Cardiac muscle cell (in vitro differentiated cells and primary cell): ENCODE results near the gene CLIC5. TPM values are rescaled to one million over a fixed set of nuclear protein-coding genes. Genes with fewer than 3 reads are reported as not detected.

ENCODE experiments used
- DNase-seq, 2 donors: peaks; one replicate each; pipeline versions ENCODE4 v3.0.0 to v3.0.0-alpha.2; 2010 to 2017; ENCODE audit warnings: low read depth in 1 of 2, low spot score in 1 of 2
- H3K27ac ChIP-seq: fragments of 200-600 bp; sonication (generic); 2 replicates; pipeline ENCODE4 v1.5.1; 2016
- H3K27me3 ChIP-seq: fragments of 200-600 bp; sonication (generic); 2 replicates; pipeline ENCODE4 v1.6.0; 2016; ENCODE audit warnings: control low read depth
- H3K36me3 ChIP-seq: fragments of 200-600 bp; sonication (generic); 2 replicates; pipeline ENCODE4 v1.5.1; 2016; ENCODE audit warnings: control low read depth
- H3K4me1 ChIP-seq: fragments of 200-600 bp; sonication (generic); 2 replicates; pipeline ENCODE4 v1.8.1; 2017; ENCODE audit warnings: low read depth, mild to moderate bottlenecking, mixed run types
- H3K4me3 ChIP-seq: fragments of 200-600 bp; sonication (generic); 2 replicates; pipeline ENCODE4 v1.5.1; 2016; ENCODE audit warnings: mild to moderate bottlenecking
- H3K9me3 ChIP-seq: fragments of 200-600 bp; sonication (generic); 2 replicates; pipeline ENCODE4 v1.5.1; 2017; ENCODE audit warnings: low read depth, mild to moderate bottlenecking, control low read depth
- CTCF ChIP-seq: IDR thresholded peaks from 2 replicates; pipeline ENCODE4 v1.5.1; 2012; ENCODE audit warnings: low read depth, mild to moderate bottlenecking, low read length
- polyA plus RNA-seq: library from polyadenylated mRNA; unstranded; fragments of >200 nt; fragmentation: Nextera tagmentation; extraction: Ambion mirVana; gene quantifications from 2 replicates; pipeline ENCODE4 v1.2.1, GENCODE V29; 2016
- total RNA-seq: library from RNA; depleted of rRNA; stranded (reverse); fragments of >200 nt; gene quantifications from 2 replicates; pipeline ENCODE4 v1.2.3, GENCODE V29; 2016

Gene CLIC5
- total and polyA plus RNA-seq, 2 experiments from 2014 or later, result 10.5 to 24.5 TPM

GRCh38 chr6:45902984-45903383 is 112.7 kb downstream of the CLIC5 start:
- DNase-seq, result no peak
- no peak for TF ChIP-seq CTCF

GRCh38 chr6:45901767-45902650 is 113.7 kb downstream of the CLIC5 start:
- no peak overlapping the region for H3K4me3 ChIP-seq
- H3K27ac ChIP-seq, result no peak overlapping the region
- H3K9me3 ChIP-seq, result no peaks in the 10 kb centered on the region
- H3K4me1 ChIP-seq, result peaks cover 7% of the 10 kb centered on the region
- no peaks in the 10 kb centered on the region for H3K27me3 ChIP-seq
- no peaks in the 10 kb centered on the region for H3K36me3 ChIP-seq
- no peak for TF ChIP-seq CTCF
- DNase-seq, result no peak

More at GRCh38 chr6:45902984-45903383, 112.7 kb downstream of the CLIC5 start:
- Histone ChIP-seq H3K4me1 (peaks cover 7% of the 10 kb centered on the region), H3K36me3 (no peaks in the 10 kb centered on the region), H3K27ac (no peak overlapping the region), H3K9me3 (no peaks in the 10 kb centered on the region), H3K4me3 (no peak overlapping the region), H3K27me3 (no peaks in the 10 kb centered on the region)

- Histone ChIP-seq H3K4me3 (no peak overlapping the region), H3K27ac (no peak overlapping the region), H3K4me1 (peaks cover 7% of the 10 kb centered on the region), H3K36me3 (no peaks in the 10 kb centered on the region), H3K9me3 (no peaks in the 10 kb centered on the region), H3K27me3 (no peaks in the 10 kb centered on the region)
- no peak for TF ChIP-seq CTCF
- peak in 1 of 2 donors; percentile 63 for DNase-seq
Measured at GRCh38 chr6:45900808-45901752, 114.6 kb downstream of the CLIC5 start.

- H3K4me3 ChIP-seq, result no peak overlapping the region
- no peaks in the 10 kb centered on the region for H3K9me3 ChIP-seq
- no peak overlapping the region for H3K27ac ChIP-seq
- no peak for TF ChIP-seq CTCF
- peak in 1 of 2 donors; percentile 8 for DNase-seq
- no peaks in the 10 kb centered on the region for H3K27me3 ChIP-seq
- no peaks in the 10 kb centered on the region for H3K36me3 ChIP-seq
- peaks cover 7% of the 10 kb centered on the region for H3K4me1 ChIP-seq
Measured at GRCh38 chr6:45899683-45899946, 116.0 kb downstream of the CLIC5 start.

- no peaks in the 10 kb centered on the region for H3K9me3 ChIP-seq
- no peaks in the 10 kb centered on the region for H3K36me3 ChIP-seq
- H3K4me3 ChIP-seq, result no peak overlapping the region
- H3K27ac ChIP-seq, result no peak overlapping the region
- H3K4me1 ChIP-seq, result peaks cover 7% of the 10 kb centered on the region
- no peak for DNase-seq
- H3K27me3 ChIP-seq, result no peaks in the 10 kb centered on the region
- no peak for TF ChIP-seq CTCF
Measured at GRCh38 chr6:45898941-45899682, 116.5 kb downstream of the CLIC5 start.
